H1 (cell line): Measurements from ENCODE around the gene KCNK3. TPM values are rescaled to one million over a fixed set of nuclear protein-coding genes. Genes with fewer than 3 reads are reported as not detected.

Experiments used
- CTCF ChIA-PET: fragments of 300-600 bp; sonication (Branson Sonifier 250); formaldehyde crosslinking; loops from one replicate; lab custom pipeline; 2021; ENCODE audit not compliant: partially characterized antibody; lab: Charles Lee
- POLR2A ChIA-PET: fragments of 300-600 bp; sonication (Branson Sonifier 250); formaldehyde crosslinking; loops from one replicate; lab custom pipeline; 2021; ENCODE audit warnings: inconsistent platforms; ENCODE audit not compliant: partially characterized antibody; lab: Charles Lee
- DNase-seq, 2 experiments: peaks; one replicate each; pipeline versions ENCODE4 v3.0.0 to v3.0.0-alpha.2; 2010 to 2022; ENCODE audit warnings: low spot score in 2 of 2, low read depth in 1 of 2, mixed read lengths in 1 of 2
- FAIRE-seq: peaks from 2 replicates; lab custom pipeline; 2011; peaks lifted over from hg19 to GRCh38; lab: Jason Lieb, UNC
- H2AFZ ChIP-seq: 2 replicates; pipeline ENCODE4 v1.8.1; 2012; ENCODE audit warnings: low read length, inconsistent platforms
- H2AK5ac ChIP-seq: 2 replicates; pipeline ENCODE4 v1.6.1; 2013; ENCODE audit warnings: low read depth, low read length
- H2BK120ac ChIP-seq: replicated peaks from 2 replicates; pipeline ENCODE3; 2013; ENCODE audit warnings: low read depth, low read length, inconsistent platforms
- H2BK12ac ChIP-seq: 2 replicates; pipeline ENCODE4 v1.6.1; 2013; ENCODE audit warnings: low read depth, low read length
- H2BK15ac ChIP-seq: 2 replicates; pipeline ENCODE4 v1.6.1; 2013; ENCODE audit warnings: low read length
- H2BK20ac ChIP-seq: 2 replicates; pipeline ENCODE4 v1.6.1; 2013; ENCODE audit warnings: low read length
- H2BK5ac ChIP-seq: 2 replicates; pipeline ENCODE4 v1.6.1; 2013; ENCODE audit warnings: low read depth, low read length
- H3K14ac ChIP-seq: 2 replicates; pipeline ENCODE4 v1.6.1; 2013; ENCODE audit warnings: inconsistent platforms; ENCODE audit not compliant: insufficient read length
- H3K18ac ChIP-seq: 2 replicates; pipeline ENCODE4 v1.6.1; 2013; ENCODE audit warnings: low read length; ENCODE audit errors: extremely low read depth
- H3K23ac ChIP-seq: 2 replicates; pipeline ENCODE4 v1.6.1; 2013; ENCODE audit warnings: inconsistent platforms; ENCODE audit not compliant: insufficient read length
- H3K23me2 ChIP-seq: 2 replicates; pipeline ENCODE4 v1.6.1; 2013; ENCODE audit warnings: low read depth, low read length
- H3K27ac ChIP-seq: 2 replicates; pipeline ENCODE4 v1.6.1; 2011; ENCODE audit warnings: low read depth, low read length, inconsistent platforms
- H3K27me3 ChIP-seq, 4 experiments: replicated peaks in 1 of 4; 1 replicate in 1 of 4; 2 replicates in 3 of 4; pipeline versions ENCODE4 v1.6.1 to v1.8.1; 2011 to 2013; ENCODE audit warnings: low read length in 3 of 4, mild to moderate bottlenecking in 3 of 4, inconsistent platforms in 2 of 4, mixed read lengths in 2 of 4, moderate library complexity in 1 of 4; ENCODE audit not compliant: control insufficient read depth in 3 of 4, insufficient read depth in 3 of 4; ENCODE audit errors: extremely low read depth in 1 of 4
- H3K36me3 ChIP-seq, 4 experiments: 2 replicates each; pipeline versions ENCODE4 v1.6.1 to v1.8.1; 2011 to 2013; ENCODE audit warnings: mild to moderate bottlenecking in 4 of 4, low read length in 3 of 4, moderate library complexity in 2 of 4, control low read depth in 1 of 4, inconsistent platforms in 1 of 4; ENCODE audit not compliant: insufficient read depth in 4 of 4, control insufficient read depth in 2 of 4
- H3K4ac ChIP-seq: replicated peaks from 2 replicates; pipeline ENCODE3; 2013; ENCODE audit warnings: low read length, low read depth, mixed read lengths, inconsistent platforms; ENCODE audit not compliant: insufficient read length
- H3K4me1 ChIP-seq, 4 experiments: replicated peaks in 1 of 4; 1 replicate in 1 of 4; 2 replicates in 3 of 4; pipeline versions ENCODE4 v1.6.1 to v1.8.1; 2011 to 2013; ENCODE audit warnings: low read length in 3 of 4, inconsistent platforms in 2 of 4, mixed read lengths in 1 of 4; ENCODE audit not compliant: insufficient read depth in 4 of 4, control insufficient read depth in 3 of 4
- H3K4me2 ChIP-seq, 2 experiments: 2 replicates each; pipeline versions ENCODE4 v1.6.1 to v1.8.1; 2011 to 2013; ENCODE audit warnings: low read depth in 2 of 2, low read length in 2 of 2, control low read depth in 1 of 2, inconsistent platforms in 1 of 2, mild to moderate bottlenecking in 1 of 2; ENCODE audit not compliant: insufficient read depth in 1 of 2
- H3K4me3 ChIP-seq, 4 experiments: fragments of 200-600, 300-600 bp in 1 of 4; sonication (generic), shearing (Covaris generic), sonication (Bioruptor Twin) in 1 of 4; 2 replicates each; pipeline versions ENCODE4 v1.5.1 to v1.8.1; 2011 to 2016; ENCODE audit warnings: low read length in 4 of 4, low read depth in 3 of 4, control low read depth in 2 of 4, inconsistent platforms in 2 of 4, mild to moderate bottlenecking in 2 of 4, mixed read lengths in 1 of 4, moderate library complexity in 1 of 4; ENCODE audit not compliant: insufficient read depth in 2 of 4; ENCODE audit errors: extremely low read depth in 1 of 4
- H3K56ac ChIP-seq: replicated peaks from 2 replicates; pipeline ENCODE3; 2013; ENCODE audit warnings: low read depth, mild to moderate bottlenecking, mixed read lengths, low read length, inconsistent platforms; ENCODE audit not compliant: insufficient read length
- H3K79me1 ChIP-seq: 2 replicates; pipeline ENCODE4 v1.6.1; 2013; ENCODE audit warnings: low read depth, low read length, control low read depth
- H3K79me2 ChIP-seq, 2 experiments: 2 replicates each; pipeline versions ENCODE4 v1.6.1 to v1.8.1; 2012 to 2013; ENCODE audit warnings: low read length in 2 of 2, mild to moderate bottlenecking in 2 of 2, inconsistent platforms in 1 of 2; ENCODE audit not compliant: insufficient read depth in 2 of 2, control insufficient read depth in 1 of 2
- H3K9ac ChIP-seq, 4 experiments: replicated peaks in 1 of 4; 1 replicate in 1 of 4; 2 replicates in 3 of 4; pipeline versions ENCODE4 v1.6.1 to v1.8.1; 2011 to 2013; ENCODE audit warnings: low read depth in 3 of 4, low read length in 3 of 4, control low read depth in 2 of 4, mild to moderate bottlenecking in 2 of 4, moderate library complexity in 2 of 4, inconsistent platforms in 1 of 4; ENCODE audit errors: extremely low read depth in 1 of 4
- H3K9me3 ChIP-seq, 2 experiments: 2 replicates each; pipeline versions ENCODE4 v1.6.1 to v1.8.1; 2012 to 2013; ENCODE audit warnings: mild to moderate bottlenecking in 2 of 2, moderate library complexity in 2 of 2, control low read depth in 1 of 2, inconsistent platforms in 1 of 2, low read depth in 1 of 2, low read length in 1 of 2, mixed read lengths in 1 of 2; ENCODE audit not compliant: insufficient read depth in 2 of 2
- H4K20me1 ChIP-seq, 2 experiments: replicated peaks in 1 of 2; 2 replicates each; pipeline versions ENCODE3 to v1.8.1; 2011 to 2013; ENCODE audit warnings: inconsistent platforms in 2 of 2, low read length in 2 of 2, mild to moderate bottlenecking in 1 of 2; ENCODE audit not compliant: insufficient read depth in 2 of 2, control insufficient read depth in 1 of 2
- H4K5ac ChIP-seq: 2 replicates; pipeline ENCODE4 v1.6.1; 2013; ENCODE audit warnings: low read length, low read depth, mixed read lengths, inconsistent platforms; ENCODE audit not compliant: insufficient read length
- H4K8ac ChIP-seq: 2 replicates; pipeline ENCODE4 v1.8.0; 2013; ENCODE audit warnings: mild to moderate bottlenecking, moderate library complexity, low read length, inconsistent platforms; ENCODE audit not compliant: insufficient read depth; ENCODE audit errors: extremely low read depth
- H4K91ac ChIP-seq: replicated peaks from 2 replicates; pipeline ENCODE3; 2013; ENCODE audit warnings: low read length, mixed read lengths, inconsistent platforms; ENCODE audit not compliant: insufficient read length
- BRCA1 ChIP-seq: IDR thresholded peaks from 2 replicates; pipeline ENCODE4 v1.6.1; 2012; ENCODE audit warnings: low read depth, low read length, improper control_type of control experiment
- EZH2 ChIP-seq: fragments of 200-600 bp; sonication (generic); IDR thresholded peaks from 2 replicates; pipeline ENCODE4 v1.7.1; 2012; ENCODE audit warnings: low read depth, mild to moderate bottlenecking, moderate library complexity, low read length, inconsistent platforms; ENCODE audit not compliant: severe bottlenecking
- KDM4A ChIP-seq: IDR thresholded peaks from one replicate; pipeline ENCODE4 v1.7.1; 2012; ENCODE audit warnings: low read depth, mild to moderate bottlenecking, moderate library complexity, low read length, inconsistent platforms; ENCODE audit not compliant: severe bottlenecking
- RXRA ChIP-seq: IDR thresholded peaks from 2 replicates; pipeline ENCODE4 v1.6.1; 2011; ENCODE audit warnings: low read depth, mild to moderate bottlenecking, low read length, moderate library complexity; ENCODE audit not compliant: insufficient read depth
- SAP30 ChIP-seq: fragments of 300-600 bp; sonication (generic); IDR thresholded peaks from 2 replicates; pipeline ENCODE4 v1.7.1; 2012; ENCODE audit warnings: low read length, moderate library complexity, mild to moderate bottlenecking, inconsistent platforms; ENCODE audit not compliant: insufficient read depth, insufficient replicate concordance
- SRF ChIP-seq: IDR thresholded peaks from 2 replicates; pipeline ENCODE4 v1.6.1; 2011; ENCODE audit warnings: mild to moderate bottlenecking, low read depth, low read length, moderate library complexity
- WGBS, 2 experiments: shearing (Covaris generic) in 1 of 2; methylation state at CpG; one replicate each; pipeline versions ENCODE4 v1.1.6 to v1.1.7; 2013 to 2015; ENCODE audit warnings: low lambda C conversion rate in 2 of 2, mixed read lengths in 2 of 2, inconsistent platforms in 1 of 2, low coverage in 1 of 2, missing lambda C conversion rate in 1 of 2; ENCODE audit not compliant: insufficient replicate concordance in 2 of 2, insufficient coverage in 1 of 2, insufficient read length in 1 of 2; ENCODE audit errors: extremely low coverage in 1 of 2, missing lambda C conversion rate in 1 of 2; 5-methylcytosine and 5-hydroxymethylcytosine counted together
- polyA plus RNA-seq, 7 experiments: library from polyadenylated mRNA; depleted of rRNA in 3 of 7; stranded (reverse) in 5 of 7; unstranded in 2 of 7; fragments of >200 nt in 5 of 7; fragments of 200-250 nt in 2 of 7; gene quantifications; 1 replicate in 5 of 7; 2 replicates in 1 of 7; 4 replicates in 1 of 7; pipeline versions ENCODE4 v1.2.1 to v1.2.3, GENCODE V29; 2011 to 2013; ENCODE audit warnings: missing spikeins in 2 of 7, mixed read lengths in 2 of 7
- total RNA-seq: library from RNA; stranded (reverse); fragmentation: NEBNext Ultra II Directional; extraction: Animal tissue kit (Norgen Biotek cat#: 25700); gene quantifications from 2 replicates; pipeline ENCODE4 v1.2.1, GENCODE V29; 2021

KCNK3 gene
- total and polyA plus RNA-seq, 2 of the 8 experiments (the other 6 are each of a cell fraction or from before 2014, with no cell fraction given): 0.29 to 0.30 TPM

DNA sequence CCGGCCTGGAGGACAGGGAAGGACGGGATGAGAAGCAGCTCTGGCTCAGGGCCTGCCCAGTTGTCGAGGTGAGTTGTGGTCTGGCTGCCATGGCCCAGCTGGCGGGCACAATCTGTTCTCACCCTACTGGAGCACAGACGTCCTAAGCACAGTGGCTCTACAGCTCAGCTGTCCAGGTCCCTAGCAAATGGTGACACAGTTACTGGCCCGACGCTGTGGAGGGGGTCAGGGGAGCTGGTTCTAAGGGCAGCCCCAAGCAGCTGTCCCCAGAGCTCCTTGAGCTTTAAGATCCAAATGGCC is 32.9 kb downstream of the KCNK3 start:
- Histone ChIP-seq H3K4me3 (no peak overlapping the region), H3K4ac (no peak overlapping the region), H4K20me1 (no peaks in the 10 kb centered on the region), H3K4me1 (peaks cover 0 to 12% (median 10%) of the 10 kb centered on the region in 4 experiments; a peak in 6 of 7 replicates), H2BK15ac (no peak overlapping the region), H3K23ac (no peak overlapping the region), H2BK20ac (no peak overlapping the region), H3K79me1 (no peaks in the 10 kb centered on the region), H3K14ac (no peak overlapping the region), H3K27me3 (no peaks in the 10 kb centered on the region; a peak in 1 of 7 replicates), H3K27ac (no peak overlapping the region), H3K9ac (no peak overlapping the region), H4K91ac (no peak overlapping the region), H3K9me3 (no peaks in the 10 kb centered on the region), H3K56ac (no peak overlapping the region), H3K23me2 (no peaks in the 10 kb centered on the region; the same call in 1 of the 2 replicates), H2AK5ac (no peak overlapping the region), H3K79me2 (no peaks in the 10 kb centered on the region), H2BK5ac (no peak overlapping the region), H4K8ac (no peak overlapping the region), H2BK12ac (no peak overlapping the region; the same call in 1 of the 2 replicates), H2AFZ (no peak overlapping the region), H3K4me2 (no peak overlapping the region), H3K18ac (no peak overlapping the region), H3K36me3 (no peaks in the 10 kb centered on the region), H4K5ac (no peak overlapping the region), H2BK120ac (no peak overlapping the region)
- ChIA-PET CTCF (interaction anchor here (0.8 to 2.0 kb wide), 12 partner anchors 8 to 618 kb away, joined by 3 to 9 read pairs (median 4); partner anchors contain the start of gene CIB4), POLR2A (no interaction called here)
- 87% methylated on average over 7 of the region's 7 CpGs; no CpG with 5 or more reads in 1 of the 2 experiments for WGBS, 2 experiments
- DNase-seq: no peak
- TF ChIP-seq KDM4A (no peak), SAP30 (no peak), RXRA (no peak), EZH2 (no peak), BRCA1 (no peak), SRF (no peak)
- FAIRE-seq: no peak
